Measurements from ENCODE around the gene SATB2.

GRCh38 chr2:199388728-199389268 is 68.9 kb downstream of the SATB2 start:
- TF ChIP-seq CTCF (IDR thresholded peaks at IDR 0.05; ENCODE audit: borderline replicate concordance, extremely low read depth, low read length, poor library complexity, severe bottlenecking) (no peak), EZH2 (IDR thresholded peaks at IDR 0.05; ENCODE audit: borderline replicate concordance, low read depth, low read length, severe bottlenecking) (no peak)
